ENCODE measurements around the gene KDM5B.
A peak's percentile ranks its signal among the peaks of the same experiment; 100 is the strongest.
"Not testable (repeated sequence)": the region's sequence is repeated elsewhere in the genome, so short reads cannot be mapped to it uniquely, and the experiment has no call there.

KDM5B gene

GRCh38 chr1:202812176-202813026 lies 4.2 kb upstream of the KDM5B start:
- no peak for DNase-seq (ENCODE audit: low read depth in 2 of 3, low spot score in 2 of 3)

GRCh38 chr1:202811296-202812175 lies 3.3 kb upstream of the KDM5B start:
- DNase-seq (ENCODE audit: low read depth in 2 of 3, low spot score in 2 of 3), result peak in 1 of 3 experiments; percentile 20

- DNase-seq (ENCODE audit: low read depth in 2 of 3, low spot score in 2 of 3), result peak; percentile 66 to 70 (median 67)
Observed at GRCh38 chr1:202810615-202811295, 2.5 kb upstream of the KDM5B start, which contains the start of gene PCAT6. Gene PCAT6 (plus strand): TSS chr1:202810954.

- DNase-seq (ENCODE audit: low read depth in 2 of 3, low spot score in 2 of 3), result no peak
Observed at GRCh38 chr1:202810193-202810614, 2.0 kb upstream of the KDM5B start.

GRCh38 chr1:202809597-202810159 lies 1.5 kb upstream of the KDM5B start:
- no peak for DNase-seq (ENCODE audit: low read depth in 2 of 3, low spot score in 2 of 3)

GRCh38 chr1:202807451-202807925 lies 733 bp downstream of the KDM5B start:
- DNase-seq (ENCODE audit: low read depth in 2 of 3, low spot score in 2 of 3), result peak in 2 of 3 experiments; percentile 11 to 16

GRCh38 chr1:202806845-202807450 lies 1.3 kb downstream of the KDM5B start:
- peak in 2 of 3 experiments; percentile 6 to 12 for DNase-seq (ENCODE audit: low read depth in 2 of 3, low spot score in 2 of 3)

GRCh38 chr1:202805886-202806844 lies 2.1 kb downstream of the KDM5B start:
- DNase-seq (ENCODE audit: low read depth in 2 of 3, low spot score in 2 of 3), result no peak

- no peak for DNase-seq (ENCODE audit: low read depth in 2 of 3, low spot score in 2 of 3)
Observed at GRCh38 chr1:202804126-202804525, 4.1 kb downstream of the KDM5B start.

GRCh38 chr1:202802998-202803932 lies 5.0 kb downstream of the KDM5B start:
- no peak for DNase-seq (ENCODE audit: low read depth in 2 of 3, low spot score in 2 of 3)

GRCh38 chr1:202802034-202802433 lies 6.2 kb downstream of the KDM5B start:
- no peak for DNase-seq (ENCODE audit: low read depth in 2 of 3, low spot score in 2 of 3)

GRCh38 chr1:202801175-202801574 lies 7.0 kb downstream of the KDM5B start:
- no peak for DNase-seq (ENCODE audit: low read depth in 2 of 3, low spot score in 2 of 3)

- DNase-seq (ENCODE audit: low read depth in 2 of 3, low spot score in 2 of 3), result no peak
Observed at GRCh38 chr1:202800742-202801141, 7.5 kb downstream of the KDM5B start.

GRCh38 chr1:202798792-202799331 lies 9.4 kb downstream of the KDM5B start:
- DNase-seq (ENCODE audit: low read depth in 2 of 3, low spot score in 2 of 3), result no peak

GRCh38 chr1:202798260-202798659 lies 10.0 kb downstream of the KDM5B start:
- no peak for DNase-seq (ENCODE audit: low read depth in 2 of 3, low spot score in 2 of 3)

GRCh38 chr1:202796670-202797069 lies 11.6 kb downstream of the KDM5B start:
- no peak for DNase-seq (ENCODE audit: low read depth in 2 of 3, low spot score in 2 of 3)

- DNase-seq (ENCODE audit: low read depth in 2 of 3, low spot score in 2 of 3), result not testable (repeated sequence)
Observed at GRCh38 chr1:202794931-202795330, 13.3 kb downstream of the KDM5B start.

Measured in activated CD8-positive, alpha-beta memory T cell treated with anti-CD3 and anti-CD28 coated beads for 48 hours (primary cell).